Measurements from ENCODE around the gene ASB10. TPM values are rescaled to one million over a fixed set of nuclear protein-coding genes. Genes with fewer than 3 reads are reported as not detected.

The ASB10 gene
- total RNA-seq, 1 experiment from 2014 or later = not detected

DNA sequence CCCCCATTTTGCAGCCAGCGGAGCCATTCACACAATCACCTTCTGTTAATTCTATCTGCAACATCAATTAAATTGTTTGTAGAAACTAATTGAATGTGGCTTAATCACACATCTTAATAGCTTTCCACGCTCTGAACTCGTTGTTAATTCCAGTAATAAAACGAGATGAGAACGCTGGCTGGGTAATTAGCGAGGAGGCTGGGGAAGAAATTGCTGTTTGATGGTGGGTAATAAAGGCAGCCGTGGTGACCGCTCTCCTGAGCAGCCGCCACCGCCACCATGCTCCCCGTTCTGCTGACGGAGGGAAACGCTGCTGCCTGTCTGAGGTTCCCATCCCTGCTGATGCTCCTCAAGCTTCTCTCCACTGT is 55.8 kb downstream of the ASB10 start:
- Histone ChIP-seq H3K4me1 (ENCODE audit: control insufficient read depth, insufficient read depth, low read length) (no peaks in the 10 kb centered on the region), H3K27ac (ENCODE audit: low read length) (no peak overlapping the region), H3K36me3 (ENCODE audit: control insufficient read depth, insufficient read depth, low read length) (peaks cover 5% of the 10 kb centered on the region), H3K9me3 (ENCODE audit: control insufficient read depth, insufficient read depth, low read depth, low read length) (no peaks in the 10 kb centered on the region), H3K4me3 (ENCODE audit: low read depth in 2 of 2, low read length in 2 of 2) (no peak overlapping the region), H3K27me3 (ENCODE audit: control insufficient read depth, insufficient read depth, low read length) (no peaks in the 10 kb centered on the region)
- ATAC-seq (no peak), DNase-seq (ENCODE audit: low read depth, low spot score) (no peak)
- TF ChIP-seq SIN3A (IDR thresholded peaks at IDR 0.05; ENCODE audit: borderline replicate concordance, insufficient read depth, low read depth, low read length) = no peak
- TF ChIP-seq, protein P1, sequence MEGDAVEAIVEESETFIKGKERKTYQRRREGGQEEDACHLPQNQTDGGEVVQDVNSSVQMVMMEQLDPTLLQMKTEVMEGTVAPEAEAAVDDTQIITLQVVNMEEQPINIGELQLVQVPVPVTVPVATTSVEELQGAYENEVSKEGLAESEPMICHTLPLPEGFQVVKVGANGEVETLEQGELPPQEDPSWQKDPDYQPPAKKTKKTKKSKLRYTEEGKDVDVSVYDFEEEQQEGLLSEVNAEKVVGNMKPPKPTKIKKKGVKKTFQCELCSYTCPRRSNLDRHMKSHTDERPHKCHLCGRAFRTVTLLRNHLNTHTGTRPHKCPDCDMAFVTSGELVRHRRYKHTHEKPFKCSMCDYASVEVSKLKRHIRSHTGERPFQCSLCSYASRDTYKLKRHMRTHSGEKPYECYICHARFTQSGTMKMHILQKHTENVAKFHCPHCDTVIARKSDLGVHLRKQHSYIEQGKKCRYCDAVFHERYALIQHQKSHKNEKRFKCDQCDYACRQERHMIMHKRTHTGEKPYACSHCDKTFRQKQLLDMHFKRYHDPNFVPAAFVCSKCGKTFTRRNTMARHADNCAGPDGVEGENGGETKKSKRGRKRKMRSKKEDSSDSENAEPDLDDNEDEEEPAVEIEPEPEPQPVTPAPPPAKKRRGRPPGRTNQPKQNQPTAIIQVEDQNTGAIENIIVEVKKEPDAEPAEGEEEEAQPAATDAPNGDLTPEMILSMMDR (IDR thresholded peaks at IDR 0.05) = no peak
- TF ChIP-seq POLR2AphosphoS5 (IDR thresholded peaks at IDR 0.05; ENCODE audit: low read depth, low read length) = no peak
- TF ChIP-seq, protein P2, sequence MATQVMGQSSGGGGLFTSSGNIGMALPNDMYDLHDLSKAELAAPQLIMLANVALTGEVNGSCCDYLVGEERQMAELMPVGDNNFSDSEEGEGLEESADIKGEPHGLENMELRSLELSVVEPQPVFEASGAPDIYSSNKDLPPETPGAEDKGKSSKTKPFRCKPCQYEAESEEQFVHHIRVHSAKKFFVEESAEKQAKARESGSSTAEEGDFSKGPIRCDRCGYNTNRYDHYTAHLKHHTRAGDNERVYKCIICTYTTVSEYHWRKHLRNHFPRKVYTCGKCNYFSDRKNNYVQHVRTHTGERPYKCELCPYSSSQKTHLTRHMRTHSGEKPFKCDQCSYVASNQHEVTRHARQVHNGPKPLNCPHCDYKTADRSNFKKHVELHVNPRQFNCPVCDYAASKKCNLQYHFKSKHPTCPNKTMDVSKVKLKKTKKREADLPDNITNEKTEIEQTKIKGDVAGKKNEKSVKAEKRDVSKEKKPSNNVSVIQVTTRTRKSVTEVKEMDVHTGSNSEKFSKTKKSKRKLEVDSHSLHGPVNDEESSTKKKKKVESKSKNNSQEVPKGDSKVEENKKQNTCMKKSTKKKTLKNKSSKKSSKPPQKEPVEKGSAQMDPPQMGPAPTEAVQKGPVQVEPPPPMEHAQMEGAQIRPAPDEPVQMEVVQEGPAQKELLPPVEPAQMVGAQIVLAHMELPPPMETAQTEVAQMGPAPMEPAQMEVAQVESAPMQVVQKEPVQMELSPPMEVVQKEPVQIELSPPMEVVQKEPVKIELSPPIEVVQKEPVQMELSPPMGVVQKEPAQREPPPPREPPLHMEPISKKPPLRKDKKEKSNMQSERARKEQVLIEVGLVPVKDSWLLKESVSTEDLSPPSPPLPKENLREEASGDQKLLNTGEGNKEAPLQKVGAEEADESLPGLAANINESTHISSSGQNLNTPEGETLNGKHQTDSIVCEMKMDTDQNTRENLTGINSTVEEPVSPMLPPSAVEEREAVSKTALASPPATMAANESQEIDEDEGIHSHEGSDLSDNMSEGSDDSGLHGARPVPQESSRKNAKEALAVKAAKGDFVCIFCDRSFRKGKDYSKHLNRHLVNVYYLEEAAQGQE (IDR thresholded peaks at IDR 0.05; ENCODE audit: insufficient read depth in 1 of 2, low read depth in 2 of 2, low read length in 1 of 2) = no peak
- no peak for TF ChIP-seq TCF7L2 (IDR thresholded peaks at IDR 0.05; ENCODE audit: low read depth, low read length)
- in situ Hi-C loops (cut with HindIII; ENCODE audit: low pct_unique_long_range_greater_than_20kb, low sequenced_read_pairs) = no loop called here
- BruUV-seq (replicated peaks) = no TSS peak
- POLR2A ChIA-PET = no interaction called here
- CTCF ChIA-PET = no interaction called here
- intact Hi-C loops (cut with micrococcal nuclease; ENCODE audit: unreplicated experiment) = no loop called here

DNA sequence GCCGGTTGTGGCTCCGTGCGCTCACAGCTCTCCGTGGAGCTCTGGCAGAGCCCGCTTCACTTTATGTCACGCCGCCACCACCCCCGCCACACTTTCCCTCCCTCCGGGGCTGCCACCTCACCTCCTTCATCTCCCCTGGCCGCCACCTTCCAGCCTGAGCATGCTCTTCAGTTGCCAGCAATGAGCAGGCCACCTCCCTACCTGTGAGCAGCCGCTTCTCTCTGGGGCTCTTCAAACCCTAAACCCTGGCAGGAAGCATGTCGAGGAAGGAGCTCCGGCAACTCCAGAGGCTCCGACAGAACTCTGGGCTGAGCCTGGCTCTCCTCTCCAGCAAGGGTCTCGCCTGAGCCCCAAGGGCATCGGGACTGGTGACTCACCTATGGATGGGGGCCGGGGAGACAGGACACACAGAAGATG is 56.3 kb downstream of the ASB10 start:
- Histone ChIP-seq H3K36me3 (ENCODE audit: control insufficient read depth, insufficient read depth, low read length) (peaks cover 5% of the 10 kb centered on the region), H3K4me1 (ENCODE audit: control insufficient read depth, insufficient read depth, low read length) (no peaks in the 10 kb centered on the region), H3K27me3 (ENCODE audit: control insufficient read depth, insufficient read depth, low read length) (no peaks in the 10 kb centered on the region), H3K4me3 (ENCODE audit: low read depth in 2 of 2, low read length in 2 of 2) (no peak overlapping the region), H3K9me3 (ENCODE audit: control insufficient read depth, insufficient read depth, low read depth, low read length) (no peaks in the 10 kb centered on the region), H3K27ac (ENCODE audit: low read length) (no peak overlapping the region)
- CTCF ChIA-PET = no interaction called here
- in situ Hi-C loops (cut with HindIII; ENCODE audit: low pct_unique_long_range_greater_than_20kb, low sequenced_read_pairs) (no loop called here), intact Hi-C loops (cut with micrococcal nuclease; ENCODE audit: unreplicated experiment) (no loop called here)
- POLR2A ChIA-PET = no interaction called here
- ATAC-seq (no peak), DNase-seq (ENCODE audit: low read depth, low spot score) (no peak)
- no TSS peak for BruUV-seq (replicated peaks)
- TF ChIP-seq, protein P1 (IDR thresholded peaks at IDR 0.05) = no peak
- TF ChIP-seq SIN3A (IDR thresholded peaks at IDR 0.05; ENCODE audit: borderline replicate concordance, insufficient read depth, low read depth, low read length) (no peak), TCF7L2 (IDR thresholded peaks at IDR 0.05; ENCODE audit: low read depth, low read length) (no peak), POLR2AphosphoS5 (IDR thresholded peaks at IDR 0.05; ENCODE audit: low read depth, low read length) (no peak)
- TF ChIP-seq, protein P2 (IDR thresholded peaks at IDR 0.05; ENCODE audit: insufficient read depth in 1 of 2, low read depth in 2 of 2, low read length in 1 of 2) = no peak

Data from Panc1 (cell line).